ENCODE data around the gene BRME1. TPM values are rescaled to one million over a fixed set of nuclear protein-coding genes. Genes with fewer than 3 reads are reported as not detected.

Gene BRME1
- total and polyA plus RNA-seq, 10 donors: 0.97 to 3.8 (median 2.4) TPM

DNA sequence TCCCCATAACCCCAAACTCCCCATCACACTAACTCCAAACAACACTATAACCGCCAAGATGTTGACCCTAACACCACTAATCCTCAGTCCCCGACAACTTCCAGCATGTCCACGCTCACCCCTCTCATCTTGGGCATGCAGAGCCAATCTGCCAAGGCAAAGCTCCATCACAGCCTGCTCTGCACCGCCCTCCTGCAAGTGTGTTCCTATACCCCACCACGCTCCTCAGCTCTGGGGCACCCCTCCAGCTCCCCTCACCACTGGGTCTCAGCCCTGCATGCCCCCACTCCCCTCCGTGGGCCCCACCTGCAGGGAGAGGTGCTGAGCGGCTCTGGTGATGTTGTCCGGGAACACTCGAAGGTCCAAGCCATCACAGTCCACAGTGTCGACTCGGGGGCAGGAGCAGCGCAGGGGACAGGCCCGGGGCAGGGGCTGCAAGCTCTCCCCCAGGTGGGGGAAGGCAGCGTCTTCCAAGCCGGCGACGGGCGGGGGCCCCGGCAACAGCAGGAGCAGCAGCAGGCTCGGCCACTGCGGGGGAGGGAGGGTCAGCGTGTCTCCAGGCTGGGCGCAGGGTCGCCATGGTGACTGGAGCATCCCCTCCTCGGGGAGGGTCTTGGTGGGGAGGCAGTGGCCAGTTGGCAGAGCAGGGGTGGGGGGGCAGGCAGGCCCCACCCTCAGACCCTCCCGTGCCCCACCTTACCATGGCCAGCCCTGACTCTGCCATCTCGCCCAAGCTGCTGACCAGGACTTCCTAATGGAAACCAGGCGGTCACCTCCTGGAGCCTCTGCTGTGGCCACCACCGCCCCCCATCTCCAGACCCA is 31.8 kb upstream of the BRME1 start:
- 19 to 39% (median 23%) methylated on average over 15 to 29 of the region's 29 CpGs for WGBS, 5 donors
- Histone ChIP-seq H3K9me3 (peaks cover 0 to 4% (median 0%) of the 10 kb centered on the region in 8 donors), H3K36me3 (no peaks in the 10 kb centered on the region), H3K27ac (no peak overlapping the region), H3K4me3 (peak overlapping the region in 1 of 8 donors; percentile 39), H3K4me1 (peaks cover 0 to 16% (median 4%) of the 10 kb centered on the region in 6 donors), H3K27me3 (replicated peaks in 1 of 7) (peaks cover 0 to 44% (median 13%) of the 10 kb centered on the region in 7 donors)
- no peak for DNase-seq
- intact Hi-C loops (cut with DNase I; ENCODE audit: low total_unique reads): no loop called here
- no peak for TF ChIP-seq POLR2AphosphoS5 (IDR thresholded peaks at IDR 0.05)

DNA sequence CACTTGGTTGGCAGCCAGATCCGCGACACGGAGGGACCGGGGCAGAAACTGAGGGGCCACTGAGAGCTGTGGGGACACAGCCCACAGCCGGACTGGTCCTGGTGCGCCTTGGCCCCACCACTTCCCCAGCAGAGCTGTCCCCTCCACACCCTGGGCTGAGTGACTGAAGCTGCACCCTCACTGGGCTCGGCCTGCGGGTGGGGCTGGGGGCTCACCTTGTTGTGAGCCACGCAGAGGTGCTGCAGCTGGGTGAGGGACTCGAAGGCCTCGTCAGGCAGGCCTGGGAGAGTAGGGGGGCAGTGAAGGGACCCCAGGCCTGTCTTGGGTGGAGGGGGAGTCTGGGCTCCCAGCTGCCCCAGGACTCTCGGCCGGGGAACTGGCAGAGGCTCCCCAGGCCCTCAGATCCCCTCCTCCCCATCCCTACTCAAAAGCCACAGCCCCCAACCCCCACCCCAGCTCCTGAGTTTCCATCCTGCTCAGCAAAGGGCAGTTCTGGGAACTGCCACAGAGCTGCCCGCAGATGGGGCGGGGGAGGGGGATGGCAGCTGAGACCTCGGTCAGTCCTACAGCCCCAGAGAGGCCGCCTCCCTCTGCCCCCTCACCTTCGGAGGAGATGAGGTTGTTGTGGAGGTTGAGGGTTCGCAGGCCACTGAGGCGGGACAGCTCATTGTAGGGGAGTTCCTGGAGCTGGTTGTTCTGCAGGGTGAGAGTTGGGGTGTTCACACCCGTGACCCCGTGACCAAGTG is 30.0 kb upstream of the BRME1 start:
- intact Hi-C loops (cut with DNase I; ENCODE audit: low total_unique reads): no loop called here
- Histone ChIP-seq H3K9me3 (no peaks in the 10 kb centered on the region), H3K27me3 (replicated peaks in 1 of 7) (peaks cover 0 to 45% (median 13%) of the 10 kb centered on the region in 7 donors), H3K27ac (no peak overlapping the region), H3K36me3 (peaks cover 0 to 10% (median 0%) of the 10 kb centered on the region in 6 donors), H3K4me1 (peaks cover 0 to 16% (median 4%) of the 10 kb centered on the region in 6 donors), H3K4me3 (no peak overlapping the region)
- WGBS, 5 donors: 74 to 81% (median 78%) methylated on average over 12 to 22 of the region's 22 CpGs
- TF ChIP-seq POLR2A (IDR thresholded peaks at IDR 0.05) (no peak), POLR2AphosphoS5 (IDR thresholded peaks at IDR 0.05) (no peak), CTCF (IDR thresholded peaks at IDR 0.05 in 8 of 11, conservative IDR thresholded peaks at IDR 0.05 in 3 of 11) (no peak)
- no peak for DNase-seq

- TF ChIP-seq POLR2AphosphoS5 (IDR thresholded peaks at IDR 0.05) (no peak), POLR2A (IDR thresholded peaks at IDR 0.05) (no peak), CTCF (IDR thresholded peaks at IDR 0.05 in 8 of 11, conservative IDR thresholded peaks at IDR 0.05 in 3 of 11) (no peak)
- peaks cover 0 to 45% (median 13%) of the 10 kb centered on the region in 7 donors for H3K27me3 ChIP-seq (replicated peaks in 1 of 7)
- no peak for DNase-seq
- intact Hi-C loops (cut with DNase I; ENCODE audit: low total_unique reads): no loop called here
- H3K9me3 ChIP-seq: no peaks in the 10 kb centered on the region
- no peak overlapping the region for H3K4me3 ChIP-seq
- H3K27ac ChIP-seq: no peak overlapping the region
- H3K36me3 ChIP-seq: peaks cover 0 to 21% (median 7%) of the 10 kb centered on the region in 6 donors
- H3K4me1 ChIP-seq: peaks cover 0 to 16% (median 4%) of the 10 kb centered on the region in 6 donors
- 86 to 96% (median 92%) methylated on average over 2 of the region's 2 CpGs for WGBS, 5 donors
Measured at GRCh38 chr19:13934785-13935109, 28.8 kb upstream of the BRME1 start.

DNA sequence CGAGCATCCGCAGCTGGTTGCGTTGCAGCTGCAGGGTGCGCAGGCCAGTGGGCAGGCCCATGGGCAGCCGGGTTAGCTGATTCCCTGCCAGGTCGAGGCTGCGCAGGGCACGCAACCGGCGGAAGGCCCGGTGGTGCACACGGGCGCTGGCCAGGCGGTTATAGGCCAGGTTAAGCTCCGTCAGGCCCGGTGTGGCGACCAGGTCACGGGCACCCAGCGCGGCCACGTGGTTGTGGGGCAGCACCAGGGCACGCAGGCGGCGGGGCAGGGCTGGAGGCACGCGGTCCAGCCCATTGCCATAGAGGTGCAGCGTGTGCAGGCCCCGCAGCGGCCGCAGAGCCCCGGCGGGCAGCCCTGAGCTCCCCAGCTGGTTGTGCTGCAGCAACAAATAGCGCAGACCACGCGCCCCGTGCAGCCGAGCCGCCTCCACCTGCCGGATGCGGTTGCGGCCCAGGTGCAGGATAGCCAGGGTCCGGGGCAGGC is 27.0 kb upstream of the BRME1 start:
- 88 to 95% (median 93%) methylated on average over 3 to 42 of the region's 42 CpGs for WGBS, 5 donors
- Histone ChIP-seq H3K36me3 (peaks cover 0 to 35% (median 9%) of the 10 kb centered on the region in 6 donors), H3K4me3 (no peak overlapping the region), H3K4me1 (peaks cover 0 to 6% (median 3%) of the 10 kb centered on the region in 6 donors), H3K9me3 (no peaks in the 10 kb centered on the region), H3K27me3 (replicated peaks in 1 of 7) (peaks cover 0 to 34% (median 6%) of the 10 kb centered on the region in 7 donors), H3K27ac (no peak overlapping the region)
- no peak for TF ChIP-seq CTCF (IDR thresholded peaks at IDR 0.05 in 8 of 11, conservative IDR thresholded peaks at IDR 0.05 in 3 of 11)
- TF ChIP-seq POLR2AphosphoS5 (IDR thresholded peaks at IDR 0.05): peak in 2 of 3 donors; percentile 11 to 58
- intact Hi-C loops (cut with DNase I; ENCODE audit: low total_unique reads): no loop called here
- DNase-seq: no peak
